HG03354 (cell line): Measurements from ENCODE around the gene ACVR1.
"Not testable (repeated sequence)": the region's sequence is repeated elsewhere in the genome, so short reads cannot be mapped to it uniquely, and the experiment has no call there.

Source experiments
- ATAC-seq: cut with Tn5 transposase; IDR thresholded peaks from one replicate; pipeline ENCODE4 v1.9.1; 2021; ENCODE audit warnings: mild to moderate bottlenecking; ENCODE audit not compliant: unreplicated experiment, poor library complexity, severe bottlenecking

ACVR1 gene

DNA sequence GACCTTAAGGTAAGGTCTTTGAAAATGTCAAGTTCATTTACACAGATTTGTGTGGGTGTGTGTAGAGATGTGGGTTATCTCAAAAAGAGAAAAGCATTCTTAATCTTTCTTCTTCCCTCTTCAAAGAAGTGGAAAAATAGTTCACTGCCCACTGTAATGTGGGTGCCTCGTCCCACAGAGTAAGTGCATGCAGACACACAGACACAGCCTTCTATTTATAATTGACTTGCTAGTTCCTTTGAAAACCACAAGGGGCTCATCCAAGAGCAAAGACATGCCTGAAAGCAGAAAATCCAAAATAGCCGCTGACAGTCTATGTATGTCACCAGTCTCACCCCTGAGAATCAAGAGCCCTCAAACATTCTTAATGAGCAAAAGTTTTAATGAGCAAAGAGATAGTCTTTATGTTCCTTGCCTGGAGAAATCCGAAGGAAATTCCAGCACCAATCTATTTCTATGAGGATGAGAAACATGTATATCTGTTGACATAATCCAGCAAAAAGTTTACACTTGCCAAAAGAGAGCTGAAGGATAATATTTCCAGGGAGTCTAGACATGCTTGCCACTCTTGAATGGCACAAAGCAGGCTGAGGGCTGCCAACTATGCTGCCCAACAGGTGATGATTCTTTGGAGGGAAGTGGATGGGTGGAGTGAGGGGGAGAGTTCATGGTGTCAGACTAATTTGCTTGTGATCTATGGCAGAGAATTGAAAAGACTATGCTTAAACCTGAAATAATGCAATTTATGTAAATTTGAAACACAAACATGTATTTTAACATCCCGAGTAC is 93.9 kb downstream of the ACVR1 start:
- no peak for ATAC-seq

DNA sequence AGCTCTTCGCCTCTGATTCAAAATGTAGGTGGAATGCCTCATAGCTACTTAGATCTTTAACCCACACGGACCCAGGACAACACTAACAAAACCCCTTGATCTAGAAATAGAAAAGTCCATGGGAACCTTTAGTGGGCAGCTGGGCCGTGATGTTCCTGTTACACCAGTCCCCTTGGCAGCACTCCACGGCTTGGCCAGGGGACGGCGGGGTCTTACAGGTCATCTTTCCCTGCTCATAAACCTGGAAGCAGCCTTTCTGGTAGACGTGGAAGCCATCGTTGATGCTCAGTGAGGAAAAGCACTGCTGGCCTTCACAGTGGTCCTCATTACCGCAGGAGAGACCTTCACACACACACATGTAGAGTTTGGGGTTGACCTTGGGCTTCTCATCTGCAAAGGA is 95.9 kb downstream of the ACVR1 start:
- no peak for ATAC-seq

DNA sequence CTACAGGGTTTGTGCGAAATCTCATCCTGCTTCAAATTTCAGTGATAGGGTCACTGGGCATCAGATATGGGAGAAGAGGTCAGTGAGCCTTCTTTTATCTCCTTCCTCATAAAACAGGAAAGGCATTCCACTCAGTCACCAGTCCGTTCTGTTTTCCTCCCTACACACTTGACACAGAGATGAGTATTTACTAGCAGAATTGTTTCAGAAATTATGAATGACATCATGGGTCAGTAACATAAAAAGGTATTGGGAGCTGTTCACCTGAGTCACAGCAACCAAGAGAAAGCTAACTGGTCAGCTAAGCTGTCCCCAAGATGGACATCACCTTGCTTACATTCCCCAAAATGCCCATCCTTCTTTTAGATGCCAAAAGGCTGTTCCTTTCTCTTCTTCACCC is 96.3 kb downstream of the ACVR1 start:
- no peak for ATAC-seq

DNA sequence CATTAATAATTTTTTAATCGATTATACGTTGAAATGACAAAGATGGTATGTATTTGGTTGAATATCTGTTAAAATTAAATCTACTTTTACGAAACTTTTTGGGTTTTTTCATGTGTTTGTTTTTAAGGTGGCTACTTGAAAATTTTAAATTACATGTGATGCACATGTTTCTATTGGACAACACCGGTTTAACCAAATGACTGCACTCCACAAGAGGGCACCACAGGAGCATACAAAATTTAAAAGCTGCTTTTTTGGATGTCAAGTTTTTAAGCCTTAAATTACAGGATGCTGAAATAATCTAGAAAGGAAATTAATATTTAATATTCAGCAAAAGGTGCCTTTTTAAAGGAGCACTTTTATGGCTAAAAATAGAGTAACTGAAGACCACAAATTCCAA is 98.7 kb downstream of the ACVR1 start:
- no peak for ATAC-seq

DNA sequence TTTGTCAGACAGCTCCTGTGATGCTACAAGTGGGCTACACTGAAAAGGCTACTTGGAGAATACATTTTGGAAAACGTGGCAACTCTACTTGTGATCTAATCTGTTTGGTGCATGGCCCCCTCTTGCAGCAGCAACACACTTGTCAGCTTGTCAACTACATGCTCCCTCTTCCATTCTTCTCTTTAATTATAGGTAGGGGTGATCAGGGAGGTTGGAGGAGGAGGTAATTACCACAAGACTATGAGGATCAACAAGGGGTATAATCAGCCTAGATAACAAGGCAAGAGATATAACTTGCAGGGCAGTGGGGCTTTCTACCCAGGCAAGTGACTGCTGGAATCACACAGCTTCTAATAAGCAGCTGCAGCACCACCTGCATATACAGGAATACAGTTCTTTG is 104.9 kb downstream of the ACVR1 start:
- ATAC-seq, result no peak

DNA sequence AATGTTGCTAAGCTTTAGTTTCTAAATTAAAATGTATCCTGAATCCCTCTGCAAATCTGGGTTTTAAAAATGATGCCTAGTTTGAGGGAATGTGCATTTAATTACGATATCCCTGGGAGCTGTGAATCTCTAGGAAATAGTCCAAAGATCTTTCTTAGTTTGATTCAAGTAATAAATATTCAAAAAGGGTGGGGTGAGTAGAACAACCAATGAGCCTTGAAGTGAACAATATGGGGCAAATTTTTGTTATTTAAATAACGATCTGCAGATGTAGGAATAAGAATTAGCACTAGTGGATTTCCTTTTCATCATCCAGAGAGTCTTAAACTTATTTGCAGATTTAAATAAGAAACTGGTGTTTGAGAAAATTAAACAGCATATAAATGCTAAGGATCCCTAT is 106.3 kb downstream of the ACVR1 start:
- ATAC-seq, result no peak

DNA sequence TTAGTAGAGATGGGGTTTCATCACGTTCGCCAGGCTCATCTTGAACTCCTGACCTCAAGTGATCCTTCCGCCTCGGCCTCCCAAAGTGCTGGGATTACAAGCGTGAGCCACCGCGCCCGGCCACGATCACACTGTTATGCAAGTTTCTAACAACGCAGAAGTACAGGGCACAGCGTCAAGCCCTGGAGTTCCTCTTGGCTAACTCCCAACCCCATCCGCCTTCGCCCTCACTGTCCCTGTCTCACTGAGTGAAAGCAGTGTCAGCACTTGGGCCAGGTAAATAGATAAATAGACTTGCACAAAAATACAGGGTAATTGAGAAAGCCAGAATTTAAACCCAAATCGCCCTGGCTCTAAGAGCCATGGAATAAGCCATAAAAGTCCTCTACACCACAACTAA is 111.7 kb downstream of the ACVR1 start:
- no peak for ATAC-seq

DNA sequence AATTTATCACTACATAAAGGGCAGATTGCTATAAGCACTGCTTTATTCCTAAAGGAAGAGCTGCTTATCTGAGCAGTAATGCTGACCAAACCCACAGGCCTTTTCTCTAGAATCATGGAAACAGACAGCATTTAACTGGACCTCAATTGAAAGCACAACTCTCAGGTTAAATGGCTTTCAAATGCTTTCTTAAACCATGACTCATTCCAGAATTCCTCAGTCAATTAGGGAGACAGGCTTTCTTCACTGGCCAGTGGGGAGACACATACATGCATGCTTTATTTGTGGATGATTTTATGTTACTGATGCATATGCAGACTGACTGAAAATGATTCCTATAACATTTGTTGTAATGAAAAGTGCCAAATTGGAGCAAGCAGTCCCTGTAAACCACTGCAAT is 114.6 kb downstream of the ACVR1 start:
- ATAC-seq, result no peak

DNA sequence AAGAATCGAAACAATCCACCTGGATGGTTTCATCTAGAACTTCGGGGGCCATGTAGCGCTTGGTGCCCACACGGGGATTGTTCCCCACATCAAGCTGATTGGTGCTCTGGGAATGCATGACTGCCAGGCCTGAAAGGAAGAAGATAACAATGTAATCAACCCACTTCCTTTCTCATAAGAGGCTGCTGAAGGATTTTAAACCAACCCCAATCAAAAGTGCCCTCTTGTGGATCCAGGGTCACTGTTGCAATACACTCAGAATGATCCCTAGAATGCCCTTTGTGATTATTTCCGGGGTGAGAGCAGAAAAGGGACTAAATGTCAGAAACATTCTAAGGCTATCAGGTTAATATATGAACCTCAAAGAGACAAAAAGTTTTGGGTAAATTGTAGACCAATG is 115.2 kb downstream of the ACVR1 start:
- no peak for ATAC-seq

DNA sequence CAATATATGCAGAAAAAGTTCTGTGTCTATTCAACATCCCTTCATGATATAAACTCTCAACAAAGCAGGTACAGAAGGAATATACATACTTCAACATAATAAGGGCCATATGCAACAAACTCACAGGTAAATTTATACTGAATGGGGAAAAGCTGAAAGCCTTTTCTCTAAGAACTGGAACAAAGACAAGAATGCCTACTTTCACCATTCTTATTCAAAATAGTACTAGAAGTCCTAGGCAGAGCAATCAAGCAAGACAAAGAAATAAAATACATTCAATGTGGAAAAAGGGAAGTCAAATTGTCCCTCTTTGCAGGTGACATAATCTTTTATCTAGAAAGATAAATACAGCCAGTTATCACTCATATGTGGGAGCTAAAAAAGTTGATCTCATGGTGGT is 116.3 kb downstream of the ACVR1 start:
- no peak for ATAC-seq

DNA sequence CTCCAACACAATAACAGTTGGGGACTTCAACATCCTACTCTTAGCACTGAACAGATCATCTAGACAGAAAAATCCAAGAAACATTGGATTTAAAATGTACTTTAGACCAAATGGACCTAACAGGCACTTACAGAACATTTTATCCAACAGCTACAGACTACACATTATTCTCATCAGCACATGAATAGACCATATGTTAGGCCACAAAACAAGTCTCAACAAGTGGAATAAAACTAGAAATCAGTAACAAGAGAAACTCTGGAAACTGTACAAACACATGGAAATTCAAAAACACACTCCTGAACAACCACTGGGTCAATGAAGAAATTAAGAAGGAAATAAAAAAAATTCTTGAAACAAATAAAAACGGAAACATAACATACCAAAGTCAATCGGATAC is 117.5 kb downstream of the ACVR1 start:
- no peak for ATAC-seq

DNA sequence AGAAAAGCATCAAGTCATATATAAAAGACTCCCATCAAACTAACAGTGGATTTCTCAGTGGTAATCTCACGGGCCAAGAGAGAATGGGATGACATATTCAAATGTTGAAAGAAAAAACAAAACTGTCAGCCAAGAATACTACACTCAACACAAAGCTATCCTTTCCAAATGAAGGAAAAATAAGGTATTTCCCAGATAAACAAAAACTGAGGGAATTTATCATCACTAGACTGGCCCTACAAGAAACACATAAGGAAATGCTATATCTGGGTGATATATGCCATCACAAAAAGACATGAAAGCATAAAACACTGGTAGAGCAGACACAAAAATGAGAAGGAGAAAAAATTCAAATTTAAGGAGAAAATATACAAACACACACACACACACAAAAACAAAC is 118.6 kb downstream of the ACVR1 start:
- ATAC-seq, result no peak

DNA sequence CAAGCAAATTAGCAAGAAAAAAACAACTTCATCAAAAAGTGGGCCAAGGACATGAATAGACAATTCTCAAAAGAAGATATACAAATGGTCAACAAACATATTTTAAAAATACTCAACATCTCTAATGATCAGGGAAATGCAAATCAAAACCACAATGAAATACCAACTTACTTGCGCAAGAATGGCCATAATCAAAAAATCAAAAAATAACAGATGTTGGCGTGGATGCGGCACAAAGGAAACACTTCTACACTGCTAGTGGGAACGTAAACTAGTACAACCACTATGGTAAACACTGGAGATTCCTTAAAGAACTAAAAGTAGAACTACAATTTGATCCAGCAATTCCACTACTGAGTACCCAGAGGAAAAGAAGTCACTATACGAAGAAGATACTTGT is 119.7 kb downstream of the ACVR1 start:
- ATAC-seq, result not testable (repeated sequence)

DNA sequence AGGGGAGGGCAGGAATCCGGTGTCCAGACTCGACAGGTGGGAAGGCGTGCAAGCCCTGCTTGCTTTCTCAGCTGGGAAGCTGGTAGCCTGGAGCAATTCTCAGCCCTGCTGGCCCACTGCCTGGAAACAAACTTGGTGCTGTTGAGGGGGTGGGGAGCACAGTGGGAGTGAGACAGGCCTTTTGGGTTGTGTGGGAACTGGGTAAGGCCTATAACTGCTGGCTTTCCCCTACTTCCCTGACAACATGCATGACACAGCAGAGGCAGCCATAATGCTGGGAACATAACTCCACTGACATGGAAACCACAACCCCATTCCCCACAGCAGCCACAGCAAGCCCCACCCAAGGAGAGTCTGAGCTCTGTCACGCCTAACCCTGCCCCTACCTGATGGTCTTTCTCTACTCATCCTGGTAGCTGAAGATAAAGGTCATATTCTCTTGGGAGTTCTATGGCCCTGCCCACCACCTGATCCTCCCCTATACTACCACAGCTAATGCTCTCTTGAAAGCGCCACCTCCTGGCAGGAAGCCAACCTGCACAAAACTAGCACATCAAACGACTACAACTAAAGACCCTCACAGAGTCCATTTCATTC is 124.6 kb downstream of the ACVR1 start:
- ATAC-seq, result peak; percentile 82

DNA sequence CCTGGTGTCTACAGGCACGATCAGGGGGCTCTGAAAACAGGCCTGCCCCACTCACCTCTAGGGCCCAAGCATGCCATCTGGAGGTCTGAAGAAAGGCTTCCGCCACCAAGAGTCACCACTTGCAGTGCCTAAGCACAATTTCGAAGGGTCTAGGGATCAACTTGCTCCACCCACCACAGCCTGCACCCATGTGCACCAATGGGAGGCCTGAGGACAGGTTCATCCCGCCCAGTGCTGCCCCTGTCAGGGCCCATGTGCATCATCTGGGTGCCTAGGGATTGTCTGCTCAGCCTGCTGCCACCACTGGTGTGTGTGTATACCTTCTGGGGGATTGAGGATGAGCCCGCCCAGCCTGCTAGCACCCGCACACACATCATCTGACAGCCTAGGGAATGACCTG is 126.4 kb downstream of the ACVR1 start:
- no peak for ATAC-seq

DNA sequence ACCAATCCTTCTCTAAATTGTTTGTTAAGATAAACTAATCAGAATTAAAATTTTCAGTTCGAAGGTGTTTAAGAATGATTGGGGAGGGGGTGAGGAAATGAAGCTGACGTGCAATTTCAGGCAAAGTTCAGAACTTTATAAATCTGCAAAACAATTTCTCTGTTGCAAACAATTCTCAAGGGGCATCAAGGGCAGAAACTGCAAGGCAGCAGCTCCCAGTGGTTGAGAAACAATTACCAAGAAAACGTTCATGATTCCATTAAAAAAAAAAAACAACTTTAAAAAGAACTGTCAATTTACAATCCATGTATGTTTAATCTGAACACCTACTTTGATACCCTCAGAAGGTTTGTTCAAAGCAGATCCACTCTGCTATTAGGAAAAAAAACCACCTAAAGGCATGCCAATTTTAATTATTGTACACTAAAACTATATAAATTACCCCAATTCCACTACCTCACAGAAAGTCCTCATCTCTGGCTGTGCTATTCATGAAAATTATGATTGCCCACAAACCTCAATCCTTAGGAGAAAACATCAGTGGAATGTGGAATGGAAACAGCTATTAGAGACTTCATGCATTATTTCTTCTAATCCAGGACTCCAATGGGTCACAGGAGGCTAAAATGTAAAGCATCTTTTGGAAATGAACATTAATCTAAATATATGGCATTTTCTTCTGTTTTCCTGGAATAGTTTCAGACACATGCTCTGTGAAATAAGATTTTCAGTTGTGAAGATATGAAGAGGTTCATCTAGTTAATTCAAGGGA is 127.6 kb downstream of the ACVR1 start:
- ATAC-seq, result no peak

DNA sequence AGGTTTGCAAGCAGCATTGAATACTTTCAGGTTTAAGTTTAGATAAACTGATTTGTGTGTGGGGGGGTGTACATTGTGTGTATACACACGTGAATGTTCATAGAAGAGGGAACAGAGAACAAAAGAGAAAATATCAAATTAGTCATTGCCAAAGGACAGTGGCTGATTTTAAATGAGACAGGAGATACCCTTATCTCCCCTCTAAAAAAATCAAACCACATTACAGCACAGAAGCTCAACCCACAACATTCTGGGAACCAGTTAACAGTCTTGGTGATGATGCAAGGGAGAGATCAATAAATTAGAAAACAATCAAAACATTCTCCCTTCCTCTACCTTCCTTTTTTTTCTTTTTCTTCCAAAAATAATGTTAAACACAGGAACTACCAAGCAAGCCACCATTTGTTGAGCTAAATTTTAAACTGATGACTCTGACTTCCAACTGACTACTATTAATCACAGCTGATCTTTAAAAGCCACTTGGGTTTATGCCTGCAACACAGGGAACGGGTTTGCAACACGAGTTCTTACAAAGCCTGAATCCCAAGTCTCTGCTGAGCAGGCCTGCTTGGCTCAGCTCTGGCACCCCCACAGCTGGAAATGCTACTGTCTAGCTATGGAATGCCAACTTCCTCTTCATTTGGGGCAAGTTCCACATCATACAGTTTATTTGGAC is 128.3 kb downstream of the ACVR1 start:
- ATAC-seq, result no peak

DNA sequence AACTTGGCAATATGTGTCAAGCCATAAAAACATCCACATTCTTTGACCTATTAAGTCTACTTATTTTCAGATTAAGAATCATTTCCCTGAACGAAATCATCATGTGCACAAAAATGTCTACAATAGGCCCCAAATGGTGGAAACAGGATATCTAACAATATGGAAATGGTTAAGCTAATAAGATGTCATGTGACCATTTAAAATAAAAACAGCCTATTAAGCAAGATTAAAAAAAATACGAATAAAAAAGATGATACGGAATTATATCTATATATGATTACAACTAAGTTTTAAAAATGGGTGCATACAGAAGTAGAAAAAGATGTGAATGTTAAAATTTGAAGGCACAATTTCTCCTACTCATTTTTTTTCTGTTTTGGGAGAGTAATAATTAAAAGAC is 128.8 kb downstream of the ACVR1 start:
- no peak for ATAC-seq

DNA sequence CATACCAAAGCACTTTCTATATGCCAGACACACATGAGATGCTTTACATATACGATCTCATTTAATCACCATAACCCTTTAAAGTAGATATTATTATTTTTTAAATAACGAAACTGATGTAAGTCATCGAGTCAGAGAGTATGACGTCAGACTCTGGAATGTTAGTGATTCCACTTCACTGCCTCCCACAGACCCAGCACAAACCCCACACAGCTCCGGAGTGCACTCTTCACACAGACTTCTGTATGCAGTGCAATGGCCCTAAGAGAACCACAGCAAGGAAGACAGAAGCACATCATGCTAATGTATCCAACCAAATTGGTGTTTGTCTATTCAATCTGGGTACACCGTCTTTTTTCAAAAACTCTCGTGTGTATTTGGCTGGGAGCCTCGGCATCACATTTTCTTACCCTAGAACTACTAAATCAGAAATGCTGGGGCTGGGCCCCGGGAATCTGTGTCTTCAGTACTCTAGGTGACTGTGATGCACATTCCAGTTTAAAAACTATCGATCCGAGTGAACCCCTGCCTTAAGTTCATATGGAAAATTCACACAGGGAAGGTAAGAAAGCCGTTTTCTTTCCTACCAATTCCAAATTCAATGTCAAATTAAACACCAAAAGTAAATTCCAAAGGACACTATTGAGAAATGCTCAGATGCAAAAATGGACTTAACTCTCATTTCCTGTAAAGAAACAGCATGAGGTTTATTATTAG is 129.7 kb downstream of the ACVR1 start:
- no peak for ATAC-seq

DNA sequence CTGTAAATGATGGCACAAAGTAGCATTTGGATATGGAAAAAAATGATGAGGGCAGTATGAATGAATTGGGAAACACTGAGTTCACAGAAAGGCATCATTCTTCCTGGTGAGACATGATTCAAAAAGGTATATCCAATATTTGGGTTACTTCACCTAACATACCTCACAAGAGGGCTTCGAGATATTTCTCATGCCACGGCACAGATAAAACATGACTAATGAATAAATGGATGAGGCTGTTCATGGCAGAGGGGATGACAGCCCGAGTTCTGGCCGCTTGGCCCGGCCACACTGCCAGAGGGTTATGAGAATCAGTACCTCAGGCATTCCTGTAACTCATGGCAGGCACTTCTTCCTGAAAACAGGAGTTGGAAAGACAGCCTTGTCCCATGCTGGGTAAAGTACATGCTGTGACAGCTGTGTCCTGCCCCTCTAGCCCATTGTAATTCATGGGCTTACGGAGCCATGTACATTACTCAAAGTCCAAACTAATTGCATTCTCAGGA is 131.5 kb downstream of the ACVR1 start:
- ATAC-seq, result no peak
